ENCODE results near the gene PKDREJ. TPM values are rescaled to one million over a fixed set of nuclear protein-coding genes. Genes with fewer than 3 reads are reported as not detected.

The PKDREJ gene
- total RNA-seq, 1 experiment from 2014 or later, result 0.02 TPM

DNA sequence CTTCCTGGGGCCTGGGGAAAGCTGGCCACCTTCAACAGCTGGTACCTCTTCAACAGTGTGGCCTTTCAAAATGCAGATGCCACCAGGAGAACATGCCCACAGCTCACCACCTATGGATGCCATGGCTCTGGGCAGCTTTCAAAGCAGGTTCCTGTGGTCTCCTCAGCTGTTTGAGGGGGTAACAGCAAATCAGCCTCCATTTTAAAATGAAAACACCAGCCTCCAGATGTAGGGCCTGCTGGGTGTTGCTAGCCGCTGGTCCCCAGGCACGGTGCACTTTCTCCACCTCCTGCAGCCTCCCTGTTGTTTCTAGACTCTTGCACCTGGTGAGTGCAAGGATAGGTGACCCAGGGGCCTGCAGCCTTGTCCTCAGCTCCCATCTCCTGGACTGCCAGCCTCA lies 23.1 kb downstream of the PKDREJ start:
- Mint-ChIP-seq H3K4me1 (no peaks in the 10 kb centered on the region), H3K27ac (no peak overlapping the region), H3K36me3 (peaks cover 6% of the 10 kb centered on the region; the same call in 1 of the 2 replicates), H3K27me3 (ENCODE audit: low read depth) (no peaks in the 10 kb centered on the region), H3K9me3 (no peaks in the 10 kb centered on the region), H3K4me3 (no peak overlapping the region)
- ATAC-seq (no peak), DNase-seq (ENCODE audit: low spot score) (no peak)
- CTCF ChIA-PET, result no interaction called here
- TF ChIP-seq E2F5 (CRISPR knock-in tag; IDR thresholded peaks at IDR 0.05), result no peak
- no peak for TF ChIP-seq ZNF396 (CRISPR knock-in tag; IDR thresholded peaks at IDR 0.05; ENCODE audit: borderline replicate concordance)
- TF ChIP-seq FOXK1 (CRISPR knock-in tag; IDR thresholded peaks at IDR 0.05), result no peak
- no peak for TF ChIP-seq RORB (CRISPR knock-in tag; IDR thresholded peaks at IDR 0.05)
- TF ChIP-seq ZNF671 (CRISPR knock-in tag; IDR thresholded peaks at IDR 0.05), result no peak
- POLR2A ChIA-PET, result no interaction called here

- ChIA-PET POLR2A (no interaction called here), CTCF (no interaction called here)
- Mint-ChIP-seq H3K4me1 (no peaks in the 10 kb centered on the region), H3K36me3 (peaks cover 6% of the 10 kb centered on the region; the same call in 1 of the 2 replicates), H3K9me3 (no peaks in the 10 kb centered on the region), H3K27ac (no peak overlapping the region), H3K27me3 (ENCODE audit: low read depth) (no peaks in the 10 kb centered on the region), H3K4me3 (no peak overlapping the region)
- ATAC-seq (no peak), DNase-seq (ENCODE audit: low spot score) (no peak)
- TF ChIP-seq, protein P1, sequence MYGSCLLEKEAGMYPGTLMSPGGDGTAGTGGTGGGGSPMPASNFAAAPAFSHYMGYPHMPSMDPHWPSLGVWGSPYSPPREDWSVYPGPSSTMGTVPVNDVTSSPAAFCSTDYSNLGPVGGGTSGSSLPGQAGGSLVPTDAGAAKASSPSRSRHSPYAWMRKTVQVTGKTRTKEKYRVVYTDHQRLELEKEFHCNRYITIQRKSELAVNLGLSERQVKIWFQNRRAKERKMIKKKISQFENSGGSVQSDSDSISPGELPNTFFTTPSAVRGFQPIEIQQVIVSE (CRISPR knock-in tag; IDR thresholded peaks at IDR 0.05; ENCODE audit: borderline replicate concordance), result no peak
- no peak for TF ChIP-seq JUN (CRISPR knock-in tag; IDR thresholded peaks at IDR 0.05)
These were observed 23.7 kb downstream of the PKDREJ start for GRCh38 chr22:46239261-46240048.

DNA sequence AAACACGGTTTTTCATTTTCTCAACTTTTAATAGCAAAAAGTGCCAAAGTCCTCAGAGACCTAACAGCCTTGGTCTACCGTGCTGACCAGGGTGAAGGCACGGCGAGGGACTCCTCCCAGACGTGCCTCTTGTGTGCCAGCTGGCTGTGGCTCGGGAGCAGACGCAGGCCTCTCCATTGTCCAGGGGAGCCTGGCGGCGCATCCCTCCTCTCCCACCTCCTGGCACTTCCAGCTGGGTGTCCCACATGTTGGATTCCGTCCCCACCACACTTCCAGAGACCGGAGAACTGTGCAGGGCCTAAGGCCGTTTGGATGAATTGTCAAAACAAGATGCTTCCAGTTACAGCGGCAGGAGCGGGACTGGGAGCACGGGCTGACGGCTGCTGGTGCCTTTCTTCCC lies 24.6 kb downstream of the PKDREJ start:
- H3K9me3 Mint-ChIP-seq, result no peaks in the 10 kb centered on the region
- ChIA-PET CTCF (no interaction called here), POLR2A (no interaction called here)
- TF ChIP-seq NR1H2 (CRISPR knock-in tag; IDR thresholded peaks at IDR 0.05), result no peak
- TF ChIP-seq ZSCAN18 (CRISPR knock-in tag; IDR thresholded peaks at IDR 0.05), result no peak
- no peak for TF ChIP-seq HMGA2 (CRISPR knock-in tag; IDR thresholded peaks at IDR 0.05)
- no peak for TF ChIP-seq ESRRA (CRISPR knock-in tag; IDR thresholded peaks at IDR 0.05; ENCODE audit: borderline replicate concordance)
- ATAC-seq (no peak), DNase-seq (ENCODE audit: low spot score) (no peak)
- H3K36me3 Mint-ChIP-seq, result peaks cover 2% of the 10 kb centered on the region; the same call in 1 of the 2 replicates
- H3K4me1 Mint-ChIP-seq, result no peaks in the 10 kb centered on the region
- H3K27ac Mint-ChIP-seq, result no peak overlapping the region
- H3K4me3 Mint-ChIP-seq, result no peak overlapping the region
- H3K27me3 Mint-ChIP-seq (ENCODE audit: low read depth), result no peaks in the 10 kb centered on the region

- H3K4me1 Mint-ChIP-seq, result no peaks in the 10 kb centered on the region
- H3K9me3 Mint-ChIP-seq, result no peaks in the 10 kb centered on the region
- TF ChIP-seq, protein P2, sequence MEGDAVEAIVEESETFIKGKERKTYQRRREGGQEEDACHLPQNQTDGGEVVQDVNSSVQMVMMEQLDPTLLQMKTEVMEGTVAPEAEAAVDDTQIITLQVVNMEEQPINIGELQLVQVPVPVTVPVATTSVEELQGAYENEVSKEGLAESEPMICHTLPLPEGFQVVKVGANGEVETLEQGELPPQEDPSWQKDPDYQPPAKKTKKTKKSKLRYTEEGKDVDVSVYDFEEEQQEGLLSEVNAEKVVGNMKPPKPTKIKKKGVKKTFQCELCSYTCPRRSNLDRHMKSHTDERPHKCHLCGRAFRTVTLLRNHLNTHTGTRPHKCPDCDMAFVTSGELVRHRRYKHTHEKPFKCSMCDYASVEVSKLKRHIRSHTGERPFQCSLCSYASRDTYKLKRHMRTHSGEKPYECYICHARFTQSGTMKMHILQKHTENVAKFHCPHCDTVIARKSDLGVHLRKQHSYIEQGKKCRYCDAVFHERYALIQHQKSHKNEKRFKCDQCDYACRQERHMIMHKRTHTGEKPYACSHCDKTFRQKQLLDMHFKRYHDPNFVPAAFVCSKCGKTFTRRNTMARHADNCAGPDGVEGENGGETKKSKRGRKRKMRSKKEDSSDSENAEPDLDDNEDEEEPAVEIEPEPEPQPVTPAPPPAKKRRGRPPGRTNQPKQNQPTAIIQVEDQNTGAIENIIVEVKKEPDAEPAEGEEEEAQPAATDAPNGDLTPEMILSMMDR (IDR thresholded peaks at IDR 0.05), result no peak
- TF ChIP-seq TCF7 (CRISPR knock-in tag; IDR thresholded peaks at IDR 0.05; ENCODE audit: low read depth) (no peak), SP1 (CRISPR knock-in tag; conservative IDR thresholded peaks at IDR 0.05) (no peak), SOX15 (CRISPR knock-in tag; IDR thresholded peaks at IDR 0.05) (no peak), JUN (CRISPR knock-in tag; IDR thresholded peaks at IDR 0.05) (no peak), ZNF423 (CRISPR knock-in tag; IDR thresholded peaks at IDR 0.05) (no peak), TP53 (CRISPR knock-in tag; IDR thresholded peaks at IDR 0.05) (no peak)
- TF ChIP-seq, protein P3, sequence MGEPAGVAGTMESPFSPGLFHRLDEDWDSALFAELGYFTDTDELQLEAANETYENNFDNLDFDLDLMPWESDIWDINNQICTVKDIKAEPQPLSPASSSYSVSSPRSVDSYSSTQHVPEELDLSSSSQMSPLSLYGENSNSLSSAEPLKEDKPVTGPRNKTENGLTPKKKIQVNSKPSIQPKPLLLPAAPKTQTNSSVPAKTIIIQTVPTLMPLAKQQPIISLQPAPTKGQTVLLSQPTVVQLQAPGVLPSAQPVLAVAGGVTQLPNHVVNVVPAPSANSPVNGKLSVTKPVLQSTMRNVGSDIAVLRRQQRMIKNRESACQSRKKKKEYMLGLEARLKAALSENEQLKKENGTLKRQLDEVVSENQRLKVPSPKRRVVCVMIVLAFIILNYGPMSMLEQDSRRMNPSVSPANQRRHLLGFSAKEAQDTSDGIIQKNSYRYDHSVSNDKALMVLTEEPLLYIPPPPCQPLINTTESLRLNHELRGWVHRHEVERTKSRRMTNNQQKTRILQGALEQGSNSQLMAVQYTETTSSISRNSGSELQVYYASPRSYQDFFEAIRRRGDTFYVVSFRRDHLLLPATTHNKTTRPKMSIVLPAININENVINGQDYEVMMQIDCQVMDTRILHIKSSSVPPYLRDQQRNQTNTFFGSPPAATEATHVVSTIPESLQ (CRISPR knock-in tag; IDR thresholded peaks at IDR 0.05), result no peak
- no peak for DNase-seq (ENCODE audit: low spot score)
- ATAC-seq, result no peak
- no peaks in the 10 kb centered on the region for H3K27me3 Mint-ChIP-seq (ENCODE audit: low read depth)
- POLR2A ChIA-PET, result no interaction called here
- no peak overlapping the region for H3K27ac Mint-ChIP-seq
- CTCF ChIA-PET, result no interaction called here
- peaks cover 2% of the 10 kb centered on the region; the same call in 1 of the 2 replicates for H3K36me3 Mint-ChIP-seq
- no peak overlapping the region for H3K4me3 Mint-ChIP-seq
These were observed 25.6 kb downstream of the PKDREJ start for GRCh38 chr22:46237453-46238124.
